T-helper 2 cell treated with Interferon-gamma antibody and Interleukin-4, amounts not matched to agents 5 μg/mL and 100 μg/mL, for 36 hours (primary cell): ENCODE results near the gene ANAPC15.

Experiments
- DNase-seq: peaks from one replicate; pipeline ENCODE4 v3.0.0; 2021; ENCODE audit warnings: low spot score
- H3K27ac Mint-ChIP-seq: one replicate; pipeline ENCODE4 v1.8.0; 2021; ENCODE audit warnings: mild to moderate bottlenecking, mixed read lengths
- H3K27me3 Mint-ChIP-seq: one replicate; pipeline ENCODE4 v1.8.0; 2021; ENCODE audit warnings: low read depth, mixed read lengths
- H3K36me3 Mint-ChIP-seq: one replicate; pipeline ENCODE4 v1.8.0; 2021; ENCODE audit warnings: low read depth, mixed read lengths
- H3K4me1 Mint-ChIP-seq: one replicate; pipeline ENCODE4 v1.8.0; 2021; ENCODE audit warnings: low read depth, mixed read lengths
- H3K4me3 Mint-ChIP-seq: one replicate; pipeline ENCODE4 v1.8.0; 2022; ENCODE audit warnings: mild to moderate bottlenecking, moderate library complexity, mixed read lengths
- H3K9me3 Mint-ChIP-seq: one replicate; pipeline ENCODE4 v1.8.0; 2021; ENCODE audit warnings: mixed read lengths

The ANAPC15 gene

GRCh38 chr11:72069787-72070251 lies 42.7 kb downstream of the ANAPC15 start:
- H3K36me3 Mint-ChIP-seq: peaks cover 27% of the 10 kb centered on the region

DNA sequence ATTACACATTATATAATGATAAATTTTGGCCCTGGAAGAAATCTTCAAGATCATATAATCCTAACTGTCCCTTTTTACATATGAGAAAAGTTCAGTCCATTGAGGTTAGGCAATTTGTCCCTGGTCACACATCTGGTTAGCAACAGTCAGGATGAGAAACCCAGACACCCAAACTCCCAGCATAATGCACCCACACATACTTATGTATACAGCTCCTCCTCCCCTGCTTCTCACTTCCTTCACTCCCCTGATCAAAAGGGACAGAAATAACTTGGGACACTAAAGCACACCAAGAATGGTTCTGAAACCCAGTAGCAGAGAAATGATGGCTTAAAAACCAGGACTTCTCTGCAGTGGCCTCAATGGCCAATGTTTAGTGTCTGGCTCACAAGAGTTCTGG lies 43.3 kb downstream of the ANAPC15 start:
- Mint-ChIP-seq H3K4me1 (peaks cover 45% of the 10 kb centered on the region), H3K9me3 (no peaks in the 10 kb centered on the region), H3K36me3 (peaks cover 27% of the 10 kb centered on the region), H3K27me3 (no peaks in the 10 kb centered on the region), H3K27ac (peak overlapping the region; percentile 29), H3K4me3 (no peak overlapping the region)
- no peak for DNase-seq

More at GRCh38 chr11:72069787-72070251, 42.7 kb downstream of the ANAPC15 start:
- Mint-ChIP-seq H3K4me1 (peaks cover 45% of the 10 kb centered on the region), H3K9me3 (no peaks in the 10 kb centered on the region), H3K27me3 (no peaks in the 10 kb centered on the region), H3K4me3 (no peak overlapping the region), H3K27ac (peak overlapping the region; percentile 34)
- peak; percentile 21 for DNase-seq

GRCh38 chr11:72067676-72068075 lies 44.8 kb downstream of the ANAPC15 start:
- Mint-ChIP-seq H3K9me3 (no peaks in the 10 kb centered on the region), H3K36me3 (peaks cover 20% of the 10 kb centered on the region), H3K27me3 (no peaks in the 10 kb centered on the region), H3K4me3 (no peak overlapping the region), H3K27ac (peak overlapping the region; percentile 61), H3K4me1 (peaks cover 39% of the 10 kb centered on the region)
- no peak for DNase-seq

GRCh38 chr11:72067266-72067665 lies 45.2 kb downstream of the ANAPC15 start:
- Mint-ChIP-seq H3K36me3 (peaks cover 19% of the 10 kb centered on the region), H3K9me3 (no peaks in the 10 kb centered on the region), H3K4me1 (peaks cover 35% of the 10 kb centered on the region), H3K27me3 (no peaks in the 10 kb centered on the region), H3K4me3 (no peak overlapping the region), H3K27ac (no peak overlapping the region)
- DNase-seq: no peak

GRCh38 chr11:72066855-72067254 lies 45.6 kb downstream of the ANAPC15 start:
- H3K4me3 Mint-ChIP-seq: no peak overlapping the region
- H3K9me3 Mint-ChIP-seq: no peaks in the 10 kb centered on the region
- no peaks in the 10 kb centered on the region for H3K27me3 Mint-ChIP-seq
- DNase-seq: no peak
- peaks cover 23% of the 10 kb centered on the region for H3K36me3 Mint-ChIP-seq
- H3K4me1 Mint-ChIP-seq: peaks cover 32% of the 10 kb centered on the region
- no peak overlapping the region for H3K27ac Mint-ChIP-seq

DNA sequence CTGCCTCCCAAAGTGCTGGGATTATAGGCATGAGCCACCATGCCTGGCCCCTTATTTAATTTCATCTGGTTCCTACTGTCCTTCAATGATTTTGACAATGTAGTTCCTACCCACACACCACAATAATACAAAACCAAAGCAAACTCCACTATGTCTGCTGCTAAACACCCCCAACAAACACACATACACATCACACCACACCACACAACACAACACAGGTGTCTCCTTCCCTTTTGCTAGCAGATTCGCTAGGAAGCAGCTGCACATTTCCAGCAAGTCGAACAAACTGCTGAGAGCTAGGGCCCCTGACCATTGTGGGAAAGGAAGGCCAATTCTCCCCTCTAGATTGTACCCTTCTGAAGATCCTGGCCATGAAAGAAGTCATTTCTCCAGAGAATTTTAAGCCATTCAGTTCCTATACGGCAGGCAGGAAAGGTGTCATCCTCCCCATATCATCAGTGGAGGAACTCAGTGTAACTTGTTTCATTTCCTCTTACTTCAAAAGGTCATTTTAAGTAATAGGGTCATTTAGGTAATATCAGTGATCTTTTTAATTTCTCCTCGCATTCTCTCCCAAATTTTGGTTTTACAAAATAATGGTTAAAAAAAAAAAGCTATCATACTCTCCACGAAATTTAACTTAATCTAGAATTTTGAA lies 50.6 kb downstream of the ANAPC15 start:
- Mint-ChIP-seq H3K4me1 (peaks cover 8% of the 10 kb centered on the region), H3K27ac (peak overlapping the region; percentile 0), H3K36me3 (peaks cover 17% of the 10 kb centered on the region), H3K27me3 (no peaks in the 10 kb centered on the region), H3K9me3 (no peaks in the 10 kb centered on the region), H3K4me3 (no peak overlapping the region)
- no peak for DNase-seq
